ENCODE measurements around the gene LRMDA.

LRMDA gene

GRCh38 chr10:75948583-75948982 lies 517.2 kb downstream of the LRMDA start:
- Histone ChIP-seq H3K36me3 (ENCODE audit: control insufficient read depth in 1 of 2, insufficient read depth in 2 of 2, low read depth in 1 of 2, low read length in 2 of 2) (no peaks in the 10 kb centered on the region), H3K14ac (ENCODE audit: low read length in 2 of 2) (no peak overlapping the region), H3K23ac (ENCODE audit: low read length in 2 of 2) (no peak overlapping the region), H2BK15ac (ENCODE audit: low read depth, poor library complexity, severe bottlenecking) (no peak overlapping the region), H3K4me2 (ENCODE audit: low read length, poor library complexity, severe bottlenecking) (no peak overlapping the region), H3K79me1 (replicated peaks; ENCODE audit: low read length, poor library complexity, severe bottlenecking) (no peaks in the 10 kb centered on the region), H3K18ac (ENCODE audit: low read depth in 1 of 2, low read length in 2 of 2) (no peak overlapping the region), H2BK5ac (ENCODE audit: low read depth, low read length, poor library complexity, severe bottlenecking) (no peak overlapping the region), H3K4ac (ENCODE audit: low read depth in 1 of 2, low read length in 2 of 2) (no peak overlapping the region), H2BK120ac (ENCODE audit: low read depth, low read length) (no peak overlapping the region), H3K9ac (ENCODE audit: low read length) (no peak overlapping the region), H3K27me3 (ENCODE audit: control insufficient read depth in 1 of 2, insufficient read depth in 1 of 2, low read length in 2 of 2) (peaks cover 0 to 10% of the 10 kb centered on the region in 2 experiments), H2AFZ (ENCODE audit: low read depth, low read length) (no peak overlapping the region), H3K4me1 (ENCODE audit: control insufficient read depth, insufficient read depth, low read depth, low read length) (no peaks in the 10 kb centered on the region), H2BK12ac (ENCODE audit: low read length in 2 of 2) (no peak overlapping the region), H4K91ac (ENCODE audit: low read length) (no peak overlapping the region), H2AK5ac (ENCODE audit: low read length, severe bottlenecking) (no peak overlapping the region), H4K8ac (ENCODE audit: low read length) (no peak overlapping the region), H3K4me3 (ENCODE audit: insufficient read depth in 1 of 2, low read depth in 1 of 2, low read length in 2 of 2) (no peak overlapping the region), H3K9me3 (ENCODE audit: control insufficient read depth, low read length) (peaks cover 11% of the 10 kb centered on the region), H3K27ac (ENCODE audit: low read length, poor library complexity, severe bottlenecking) (no peak overlapping the region)
- 94% methylated on average over 2 of the region's 3 CpGs for WGBS
- no peak for DNase-seq

- Histone ChIP-seq H3K18ac (ENCODE audit: low read depth in 1 of 2, low read length in 2 of 2) (no peak overlapping the region), H3K4me1 (ENCODE audit: control insufficient read depth, insufficient read depth, low read depth, low read length) (no peaks in the 10 kb centered on the region), H3K27me3 (ENCODE audit: control insufficient read depth in 1 of 2, insufficient read depth in 1 of 2, low read length in 2 of 2) (peaks cover 0 to 10% of the 10 kb centered on the region in 2 experiments), H3K14ac (ENCODE audit: low read length in 2 of 2) (no peak overlapping the region), H3K4me2 (ENCODE audit: low read length, poor library complexity, severe bottlenecking) (no peak overlapping the region), H3K27ac (ENCODE audit: low read length, poor library complexity, severe bottlenecking) (no peak overlapping the region), H2AK5ac (ENCODE audit: low read length, severe bottlenecking) (no peak overlapping the region), H2BK15ac (ENCODE audit: low read depth, poor library complexity, severe bottlenecking) (no peak overlapping the region), H3K9me3 (ENCODE audit: control insufficient read depth, low read length) (peaks cover 1% of the 10 kb centered on the region), H2BK5ac (ENCODE audit: low read depth, low read length, poor library complexity, severe bottlenecking) (no peak overlapping the region), H4K91ac (ENCODE audit: low read length) (no peak overlapping the region), H3K4ac (ENCODE audit: low read depth in 1 of 2, low read length in 2 of 2) (no peak overlapping the region), H3K79me1 (replicated peaks; ENCODE audit: low read length, poor library complexity, severe bottlenecking) (no peaks in the 10 kb centered on the region), H2BK120ac (ENCODE audit: low read depth, low read length) (no peak overlapping the region), H3K4me3 (ENCODE audit: insufficient read depth in 1 of 2, low read depth in 1 of 2, low read length in 2 of 2) (no peak overlapping the region), H3K36me3 (ENCODE audit: control insufficient read depth in 1 of 2, insufficient read depth in 2 of 2, low read depth in 1 of 2, low read length in 2 of 2) (no peaks in the 10 kb centered on the region), H3K23ac (ENCODE audit: low read length in 2 of 2) (peak overlapping the region in 1 of 2 experiments; percentile 61), H2BK12ac (ENCODE audit: low read length in 2 of 2) (peak overlapping the region in 1 of 2 experiments; percentile 6), H2AFZ (ENCODE audit: low read depth, low read length) (no peak overlapping the region), H3K9ac (ENCODE audit: low read length) (no peak overlapping the region), H4K8ac (ENCODE audit: low read length) (no peak overlapping the region)
- peak; percentile 11 for DNase-seq
- 91% methylated on average over 2 of the region's 2 CpGs for WGBS
Observed at GRCh38 chr10:75950307-75950706, 518.9 kb downstream of the LRMDA start.

GRCh38 chr10:75950997-75951589 lies 519.7 kb downstream of the LRMDA start:
- no peak overlapping the region for H2AFZ ChIP-seq (ENCODE audit: low read depth, low read length)
- 64% methylated on average over 7 of the region's 7 CpGs for WGBS
- peak; percentile 86 for DNase-seq

GRCh38 chr10:75951627-75952026 lies 520.2 kb downstream of the LRMDA start:
- no peak overlapping the region for H2BK5ac ChIP-seq (ENCODE audit: low read depth, low read length, poor library complexity, severe bottlenecking)
- H3K79me1 ChIP-seq (replicated peaks; ENCODE audit: low read length, poor library complexity, severe bottlenecking): no peaks in the 10 kb centered on the region
- H3K27me3 ChIP-seq (ENCODE audit: control insufficient read depth in 1 of 2, insufficient read depth in 1 of 2, low read length in 2 of 2): peaks cover 0 to 5% of the 10 kb centered on the region in 2 experiments
- DNase-seq: no peak
- no peak overlapping the region for H3K27ac ChIP-seq (ENCODE audit: low read length, poor library complexity, severe bottlenecking)
- no peak overlapping the region for H2BK120ac ChIP-seq (ENCODE audit: low read depth, low read length)
- H3K36me3 ChIP-seq (ENCODE audit: control insufficient read depth in 1 of 2, insufficient read depth in 2 of 2, low read depth in 1 of 2, low read length in 2 of 2): no peaks in the 10 kb centered on the region
- H2BK12ac ChIP-seq (ENCODE audit: low read length in 2 of 2): peak overlapping the region in 1 of 2 experiments; percentile 43
- H4K91ac ChIP-seq (ENCODE audit: low read length): no peak overlapping the region
- no peak overlapping the region for H3K23ac ChIP-seq (ENCODE audit: low read length in 2 of 2)
- no peak overlapping the region for H3K9ac ChIP-seq (ENCODE audit: low read length)
- WGBS: 85% methylated on average over 7 of the region's 7 CpGs
- no peak overlapping the region for H2BK15ac ChIP-seq (ENCODE audit: low read depth, poor library complexity, severe bottlenecking)
- H3K4me2 ChIP-seq (ENCODE audit: low read length, poor library complexity, severe bottlenecking): no peak overlapping the region
- H4K8ac ChIP-seq (ENCODE audit: low read length): no peak overlapping the region
- no peak overlapping the region for H3K4me3 ChIP-seq (ENCODE audit: insufficient read depth in 1 of 2, low read depth in 1 of 2, low read length in 2 of 2)
- H2AK5ac ChIP-seq (ENCODE audit: low read length, severe bottlenecking): no peak overlapping the region
- H2AFZ ChIP-seq (ENCODE audit: low read depth, low read length): no peak overlapping the region
- H3K18ac ChIP-seq (ENCODE audit: low read depth in 1 of 2, low read length in 2 of 2): no peak overlapping the region
- no peak overlapping the region for H3K14ac ChIP-seq (ENCODE audit: low read length in 2 of 2)
- H3K4me1 ChIP-seq (ENCODE audit: control insufficient read depth, insufficient read depth, low read depth, low read length): no peaks in the 10 kb centered on the region
- H3K9me3 ChIP-seq (ENCODE audit: control insufficient read depth, low read length): no peaks in the 10 kb centered on the region
- H3K4ac ChIP-seq (ENCODE audit: low read depth in 1 of 2, low read length in 2 of 2): no peak overlapping the region

More at GRCh38 chr10:75950997-75951589, 519.7 kb downstream of the LRMDA start:
- Histone ChIP-seq H3K14ac (ENCODE audit: low read length in 2 of 2) (no peak overlapping the region), H2BK15ac (ENCODE audit: low read depth, poor library complexity, severe bottlenecking) (peak overlapping the region; percentile 34), H3K27me3 (ENCODE audit: control insufficient read depth in 1 of 2, insufficient read depth in 1 of 2, low read length in 2 of 2) (peaks cover 0 to 6% of the 10 kb centered on the region in 2 experiments), H3K4me2 (ENCODE audit: low read length, poor library complexity, severe bottlenecking) (no peak overlapping the region), H4K91ac (ENCODE audit: low read length) (no peak overlapping the region), H3K4me1 (ENCODE audit: control insufficient read depth, insufficient read depth, low read depth, low read length) (no peaks in the 10 kb centered on the region), H3K4ac (ENCODE audit: low read depth in 1 of 2, low read length in 2 of 2) (no peak overlapping the region), H3K4me3 (ENCODE audit: insufficient read depth in 1 of 2, low read depth in 1 of 2, low read length in 2 of 2) (no peak overlapping the region), H3K79me1 (replicated peaks; ENCODE audit: low read length, poor library complexity, severe bottlenecking) (no peaks in the 10 kb centered on the region), H3K27ac (ENCODE audit: low read length, poor library complexity, severe bottlenecking) (no peak overlapping the region), H2BK12ac (ENCODE audit: low read length in 2 of 2) (no peak overlapping the region), H3K18ac (ENCODE audit: low read depth in 1 of 2, low read length in 2 of 2) (no peak overlapping the region), H3K36me3 (ENCODE audit: control insufficient read depth in 1 of 2, insufficient read depth in 2 of 2, low read depth in 1 of 2, low read length in 2 of 2) (no peaks in the 10 kb centered on the region), H4K8ac (ENCODE audit: low read length) (no peak overlapping the region), H2BK5ac (ENCODE audit: low read depth, low read length, poor library complexity, severe bottlenecking) (no peak overlapping the region), H2BK120ac (ENCODE audit: low read depth, low read length) (no peak overlapping the region), H3K9ac (ENCODE audit: low read length) (no peak overlapping the region), H3K23ac (ENCODE audit: low read length in 2 of 2) (no peak overlapping the region), H2AK5ac (ENCODE audit: low read length, severe bottlenecking) (no peak overlapping the region), H3K9me3 (ENCODE audit: control insufficient read depth, low read length) (no peaks in the 10 kb centered on the region)

Data from mesenchymal stem cell (in vitro differentiated cells and primary cell).